ENCODE results near the gene UBE2D3.

Gene UBE2D3

DNA sequence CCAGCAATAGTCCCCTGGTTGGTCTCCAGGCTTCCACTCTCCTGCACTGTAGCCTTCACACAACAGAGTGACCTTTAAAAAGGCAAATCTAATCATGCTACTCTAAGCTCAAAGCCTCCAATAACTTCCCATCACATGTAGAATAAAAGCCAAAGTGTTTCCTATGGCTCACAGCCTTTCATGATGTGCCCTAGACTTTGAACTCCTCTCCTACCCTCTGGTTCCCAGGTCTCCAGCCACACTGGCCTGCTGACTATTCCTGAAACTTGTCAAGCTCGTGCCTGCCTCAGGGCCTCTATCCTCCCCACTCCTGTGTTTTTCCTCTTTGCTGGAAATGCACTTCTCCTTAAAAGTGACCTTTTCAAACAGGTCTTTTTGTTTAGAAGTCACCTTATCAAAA, 69.7 kb downstream of the UBE2D3 start:
- no peak overlapping the region for H3K27ac ChIP-seq
- TF ChIP-seq, protein P1, sequence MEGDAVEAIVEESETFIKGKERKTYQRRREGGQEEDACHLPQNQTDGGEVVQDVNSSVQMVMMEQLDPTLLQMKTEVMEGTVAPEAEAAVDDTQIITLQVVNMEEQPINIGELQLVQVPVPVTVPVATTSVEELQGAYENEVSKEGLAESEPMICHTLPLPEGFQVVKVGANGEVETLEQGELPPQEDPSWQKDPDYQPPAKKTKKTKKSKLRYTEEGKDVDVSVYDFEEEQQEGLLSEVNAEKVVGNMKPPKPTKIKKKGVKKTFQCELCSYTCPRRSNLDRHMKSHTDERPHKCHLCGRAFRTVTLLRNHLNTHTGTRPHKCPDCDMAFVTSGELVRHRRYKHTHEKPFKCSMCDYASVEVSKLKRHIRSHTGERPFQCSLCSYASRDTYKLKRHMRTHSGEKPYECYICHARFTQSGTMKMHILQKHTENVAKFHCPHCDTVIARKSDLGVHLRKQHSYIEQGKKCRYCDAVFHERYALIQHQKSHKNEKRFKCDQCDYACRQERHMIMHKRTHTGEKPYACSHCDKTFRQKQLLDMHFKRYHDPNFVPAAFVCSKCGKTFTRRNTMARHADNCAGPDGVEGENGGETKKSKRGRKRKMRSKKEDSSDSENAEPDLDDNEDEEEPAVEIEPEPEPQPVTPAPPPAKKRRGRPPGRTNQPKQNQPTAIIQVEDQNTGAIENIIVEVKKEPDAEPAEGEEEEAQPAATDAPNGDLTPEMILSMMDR (conservative IDR thresholded peaks at IDR 0.05; ENCODE audit: low read depth) = no peak
- no peak for DNase-seq (ENCODE audit: low spot score)
- CTCF ChIA-PET = interaction anchor here (1.3 kb wide), 1 partner anchor 10 kb away, joined by 5 read pairs; no protein-coding TSS in a partner anchor
- POLR2A ChIA-PET (ENCODE audit: low non-redundant PET) = no interaction called here

DNA sequence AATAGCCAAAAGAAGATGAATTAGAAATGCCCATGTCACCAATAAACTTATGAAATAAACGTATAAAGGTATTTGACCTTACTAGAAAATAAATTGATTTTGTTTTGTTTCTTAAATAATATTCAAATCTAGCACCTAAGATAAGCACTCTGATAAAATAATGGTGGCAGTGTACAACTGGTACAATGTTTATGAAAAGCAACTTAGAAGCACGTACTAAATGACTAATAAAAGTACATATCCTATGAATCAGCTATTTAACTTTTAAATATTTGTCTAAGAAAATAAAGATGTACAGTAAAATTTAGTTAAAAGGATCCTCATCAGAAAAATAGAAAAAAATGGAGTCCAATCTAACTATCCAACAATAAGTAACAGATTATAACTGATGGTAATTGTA, 73.3 kb downstream of the UBE2D3 start:
- no peak overlapping the region for H3K27ac ChIP-seq
- CTCF ChIA-PET = interaction anchor here (0.6 kb wide), 1 partner anchor 23 kb away, joined by 5 read pairs; no protein-coding TSS in a partner anchor
- no peak for DNase-seq (ENCODE audit: low spot score)
- POLR2A ChIA-PET (ENCODE audit: low non-redundant PET) = no interaction called here
- TF ChIP-seq, protein P1 (conservative IDR thresholded peaks at IDR 0.05; ENCODE audit: low read depth) = no peak

DNA sequence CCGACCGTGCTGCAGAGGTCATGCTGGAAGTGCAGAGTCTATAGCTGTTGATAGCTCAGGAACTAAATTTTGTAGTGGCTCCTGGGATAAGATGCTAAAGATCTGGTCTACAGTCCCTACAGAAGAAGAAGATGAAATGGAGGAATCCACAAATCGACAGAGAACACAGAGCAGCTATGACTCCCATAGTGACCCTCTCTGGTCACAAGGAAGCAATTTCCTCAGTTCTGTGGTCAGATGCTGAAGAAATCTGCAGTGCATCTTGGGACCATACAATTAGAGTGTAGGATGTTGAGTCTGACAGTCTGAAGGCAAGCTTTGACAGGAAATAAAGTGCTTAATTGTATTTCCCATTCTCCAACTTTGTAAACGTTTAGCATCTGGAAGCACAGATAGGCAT, 75.4 kb downstream of the UBE2D3 start:
- POLR2A ChIA-PET (ENCODE audit: low non-redundant PET) = no interaction called here
- DNase-seq (ENCODE audit: low spot score) = no peak
- no peak overlapping the region for H3K27ac ChIP-seq
- CTCF ChIA-PET = no interaction called here
- TF ChIP-seq, protein P1 (conservative IDR thresholded peaks at IDR 0.05; ENCODE audit: low read depth) = no peak
